PC-9 (cell line): ENCODE results near the gene SNX14. TPM values are rescaled to one million over a fixed set of nuclear protein-coding genes. Genes with fewer than 3 reads are reported as not detected.

ENCODE experiments used
- BruUV-seq: library from RNA; stranded (reverse); fragments of 400-500 nt; replicated peaks from 2 replicates; lab custom pipeline; 2021; lab: Mats Ljungman, UMichigan
- CTCF ChIA-PET: fragments of 300-600 bp; sonication (Branson Sonifier 250); formaldehyde crosslinking; loops from one replicate; lab custom pipeline; 2022; ENCODE audit warnings: antibody characterized with exemption; lab: Charles Lee
- POLR2A ChIA-PET: fragments of 300-600 bp; sonication (Branson Sonifier 250); formaldehyde crosslinking; loops from one replicate; lab custom pipeline; 2022; ENCODE audit warnings: antibody characterized with exemption; ENCODE audit not compliant: unreplicated experiment; lab: Charles Lee
- DNase-seq, 2 experiments: peaks; one replicate each; pipeline versions ENCODE4 v3.0.0 to v3.0.0-alpha.2; 2015 to 2022; ENCODE audit warnings: mixed read lengths in 1 of 2
- H2AFZ ChIP-seq: fragments of 200-600 bp; sonication (generic); 2 replicates; pipeline ENCODE4 v1.8.1; 2017; ENCODE audit warnings: antibody characterized with exemption
- H3F3A ChIP-seq: fragments of 200-600 bp; sonication (generic); 2 replicates; pipeline ENCODE4 v1.8.1; 2017; ENCODE audit warnings: antibody characterized with exemption, mild to moderate bottlenecking, low read depth; ENCODE audit not compliant: insufficient read depth
- H3K27ac ChIP-seq: fragments of 200-600 bp; sonication (generic); 2 replicates; pipeline ENCODE4 v1.6.1; 2016; ENCODE audit warnings: mixed run types
- H3K27me3 ChIP-seq: fragments of 200-600 bp; sonication (generic); 2 replicates; pipeline ENCODE4 v1.6.1; 2016; ENCODE audit warnings: low read depth, mixed run types; ENCODE audit not compliant: insufficient read depth
- H3K36me3 ChIP-seq: fragments of 200-600 bp; sonication (generic); 2 replicates; pipeline ENCODE4 v1.6.1; 2016; ENCODE audit warnings: low read depth, mixed run types
- H3K4me1 ChIP-seq: fragments of 200-600 bp; sonication (generic); replicated peaks from 2 replicates; pipeline ENCODE4 v1.6.1; 2016; ENCODE audit warnings: mixed run types; ENCODE audit not compliant: insufficient read depth
- H3K4me2 ChIP-seq: fragments of 200-600 bp; sonication (generic); 2 replicates; pipeline ENCODE4 v1.6.1; 2017; ENCODE audit warnings: mixed run types
- H3K4me3 ChIP-seq: fragments of 200-600 bp; sonication (generic); 2 replicates; pipeline ENCODE4 v1.6.1; 2016; ENCODE audit warnings: mixed run types
- H3K79me2 ChIP-seq: fragments of 200-600 bp; sonication (generic); 2 replicates; pipeline ENCODE4 v1.6.1; 2017; ENCODE audit warnings: low read depth, mixed run types
- H3K9me2 ChIP-seq: fragments of 200-600 bp; sonication (generic); 2 replicates; pipeline ENCODE4 v1.8.1; 2017; ENCODE audit warnings: mild to moderate bottlenecking; ENCODE audit not compliant: insufficient read depth
- H3K9me3 ChIP-seq: fragments of 200-600 bp; sonication (generic); 2 replicates; pipeline ENCODE4 v1.8.1; 2016; ENCODE audit warnings: low read depth; ENCODE audit not compliant: insufficient read depth
- H4K20me1 ChIP-seq: fragments of 200-600 bp; sonication (generic); 2 replicates; pipeline ENCODE4 v1.8.1; 2017; ENCODE audit not compliant: insufficient read depth
- CTCF ChIP-seq: fragments of 200-600 bp; sonication (generic); conservative IDR thresholded peaks from 2 replicates; pipeline ENCODE4 v1.6.1; 2017; ENCODE audit warnings: mixed run types, antibody characterized with exemption, mild to moderate bottlenecking, moderate library complexity
- EZH2 ChIP-seq: fragments of 200-600 bp; sonication (generic); IDR thresholded peaks from 2 replicates; pipeline ENCODE4 v1.8.0; 2017; ENCODE audit warnings: antibody characterized with exemption, low read depth
- intact Hi-C: fragments of 100-400 bp; cut with micrococcal nuclease; formaldehyde crosslinking; loops from one replicate; pipeline ENCODE4 v1.10.0; 2022; ENCODE audit not compliant: unreplicated experiment
- total RNA-seq: library from RNA; stranded (reverse); gene quantifications from 2 replicates; pipeline ENCODE4 v1.2.3, GENCODE V29; 2021

SNX14 gene
- total RNA-seq, 1 experiment from 2014 or later, result 99.1 TPM

- peaks cover 14% of the 10 kb centered on the region for H3K36me3 ChIP-seq
- peak overlapping the region; percentile 98 for H3K4me2 ChIP-seq
- no peaks in the 10 kb centered on the region for H3K27me3 ChIP-seq
- H3K4me1 ChIP-seq, result peaks cover 99% of the 10 kb centered on the region
- H3K9me3 ChIP-seq, result no peaks in the 10 kb centered on the region
- no peak for TF ChIP-seq EZH2
- TF ChIP-seq CTCF, result no peak
- H3K9me2 ChIP-seq, result no peaks in the 10 kb centered on the region
- no peaks in the 10 kb centered on the region for H4K20me1 ChIP-seq
- POLR2A ChIA-PET, result no interaction called here
- CTCF ChIA-PET, result interaction anchor here (1.0 to 1.6 kb wide), 2 partner anchors 26 to 80 kb away, joined by 3 to 7 read pairs; no protein-coding TSS in a partner anchor
- no peak for DNase-seq
- peaks cover 44% of the 10 kb centered on the region for H3F3A ChIP-seq
- peaks cover 83% of the 10 kb centered on the region for H3K79me2 ChIP-seq
- H2AFZ ChIP-seq, result no peak overlapping the region
- BruUV-seq, result no TSS peak
- intact Hi-C loops, result loop anchor here (5.0 kb wide), 1 partner anchor 136 kb away; the partner anchor contains the start of gene SNX14
- peak overlapping the region; percentile 98; the same call in 1 of the 2 replicates for H3K27ac ChIP-seq
- no peak overlapping the region for H3K4me3 ChIP-seq
These were observed 136.9 kb downstream of the SNX14 start for GRCh38 chr6:85456782-85457181.

Other genes starting within 250 kb of the SNX14 start
- gene NT5E, start 143.8 kb downstream of the SNX14 start, total RNA-seq, result 84.6 and 90.4 TPM in 2 replicates
- 73.7 and 103 TPM in 2 replicates for gene SYNCRIP, start 49.0 kb upstream of the SNX14 start, total RNA-seq